ENCODE data around the gene SLX4IP.
"Not testable (repeated sequence)": the region's sequence is repeated elsewhere in the genome, so short reads cannot be mapped to it uniquely, and the experiment has no call there.

The SLX4IP gene

DNA sequence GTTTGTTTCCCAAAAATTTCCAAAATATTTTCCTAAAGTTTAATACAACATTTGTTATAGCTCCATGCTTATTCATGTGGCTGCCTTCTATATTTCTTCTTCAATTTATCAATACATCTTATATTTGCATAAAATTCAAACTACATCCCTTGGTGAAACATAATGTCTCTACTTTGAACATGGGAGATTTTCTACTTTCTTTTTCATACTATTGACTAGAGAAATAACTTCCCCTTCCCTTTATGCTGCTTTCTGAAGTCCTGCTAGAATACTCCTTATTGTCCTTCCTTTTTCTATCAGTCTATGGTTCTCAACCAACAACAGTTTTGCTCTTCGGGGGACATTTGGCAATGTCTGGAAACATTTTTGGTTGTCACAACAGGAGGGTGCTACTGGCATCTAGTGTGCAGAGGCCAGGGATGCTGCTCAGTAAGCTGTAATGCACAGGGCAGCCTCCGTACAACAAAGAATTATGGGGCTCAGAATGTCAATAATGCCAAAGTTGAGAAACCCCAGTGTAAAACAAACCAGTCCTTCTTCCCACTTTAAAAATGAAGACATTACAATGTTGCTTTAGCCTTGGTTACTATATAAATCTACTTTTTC lies 31.0 kb upstream of the SLX4IP start:
- TF ChIP-seq EZH2 (IDR thresholded peaks at IDR 0.05) (no peak), FOXP2 (optimal IDR thresholded peaks at IDR 0.05; ENCODE audit: control extremely low read depth, extremely low read length, insufficient read depth) (no peak), POLR2AphosphoS5 (IDR thresholded peaks at IDR 0.05; ENCODE audit: borderline replicate concordance, low read depth, low read length) (no peak)
- Histone ChIP-seq H3K27ac (no peak overlapping the region), H3K9me3 (ENCODE audit: low read depth, low read length) (no peaks in the 10 kb centered on the region), H3K36me3 (ENCODE audit: insufficient read depth, low read length) (peaks cover 21% of the 10 kb centered on the region), H3K9ac (ENCODE audit: insufficient read length) (no peak overlapping the region), H3K4me3 (no peak overlapping the region)
- DNase-seq (ENCODE audit: low read depth, low spot score), result no peak

DNA sequence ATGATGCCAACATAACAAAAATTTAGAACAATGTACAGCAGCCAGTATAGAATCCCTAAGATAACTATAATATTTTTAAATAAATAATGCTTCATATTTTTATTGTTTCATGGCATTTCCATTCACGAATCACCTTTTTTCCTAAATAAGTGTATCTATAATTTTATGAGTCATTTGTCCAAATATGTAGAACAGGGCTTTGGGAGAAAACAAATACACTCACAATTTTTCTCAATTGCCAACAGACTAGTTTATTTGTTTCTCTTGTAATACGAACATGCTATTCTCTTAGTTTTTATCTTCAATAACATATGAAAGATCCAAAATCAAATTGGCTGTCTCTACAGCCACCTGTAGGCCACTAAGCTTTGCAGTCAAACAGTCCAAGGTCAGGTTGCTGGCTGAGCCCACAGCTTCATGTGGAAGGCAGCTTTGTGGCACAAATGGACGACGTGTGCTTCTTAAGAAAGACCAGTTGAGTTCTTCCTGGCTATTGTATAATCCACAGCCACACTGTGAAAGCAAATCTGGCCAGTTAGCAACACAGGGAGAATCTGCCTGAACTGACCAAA lies 30.1 kb upstream of the SLX4IP start:
- Histone ChIP-seq H3K9ac (ENCODE audit: insufficient read length) (no peak overlapping the region), H3K36me3 (ENCODE audit: insufficient read depth, low read length) (peaks cover 21% of the 10 kb centered on the region), H3K9me3 (ENCODE audit: low read depth, low read length) (no peaks in the 10 kb centered on the region), H3K27ac (no peak overlapping the region), H3K4me3 (no peak overlapping the region)
- DNase-seq (ENCODE audit: low read depth, low spot score), result no peak
- TF ChIP-seq EZH2 (IDR thresholded peaks at IDR 0.05) (no peak), POLR2AphosphoS5 (IDR thresholded peaks at IDR 0.05; ENCODE audit: borderline replicate concordance, low read depth, low read length) (no peak), FOXP2 (optimal IDR thresholded peaks at IDR 0.05; ENCODE audit: control extremely low read depth, extremely low read length, insufficient read depth) (no peak)

DNA sequence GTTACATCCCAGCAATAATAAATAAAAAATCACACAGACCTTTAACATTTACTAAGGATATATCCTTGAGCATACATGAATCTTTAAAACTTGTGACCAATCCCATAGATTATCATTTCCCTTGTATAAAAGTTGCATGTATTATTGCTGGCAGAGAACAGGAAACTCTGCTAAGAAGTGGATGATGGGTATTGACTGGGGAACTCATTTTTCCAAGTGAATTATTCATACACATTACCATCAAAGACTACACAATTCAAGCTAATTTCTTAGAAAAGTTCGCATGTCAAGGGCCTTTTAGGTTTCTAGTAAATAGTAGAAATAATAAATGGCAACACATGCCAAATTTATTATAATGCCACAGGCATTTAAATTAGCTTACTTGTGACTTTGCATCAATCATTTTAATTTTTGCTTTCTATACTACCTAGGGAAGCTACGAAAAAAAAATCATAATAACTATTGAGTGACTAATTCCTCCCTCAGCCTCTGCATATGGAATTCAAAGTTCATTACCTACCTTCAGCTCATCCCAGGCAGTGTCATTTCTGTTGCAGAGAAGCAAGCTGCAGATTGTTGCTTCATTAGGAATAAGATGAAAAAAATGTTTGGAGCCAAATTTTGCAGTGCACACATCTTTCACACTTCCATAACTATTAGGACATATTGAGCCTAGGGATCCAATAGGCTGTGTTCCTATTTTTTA lies 26.8 kb upstream of the SLX4IP start:
- Histone ChIP-seq H3K9ac (ENCODE audit: insufficient read length) (no peak overlapping the region), H3K9me3 (ENCODE audit: low read depth, low read length) (no peaks in the 10 kb centered on the region), H3K27ac (peak overlapping the region; percentile 72), H3K4me3 (peak overlapping the region; percentile 17; the same call in 1 of the 2 replicates), H3K36me3 (ENCODE audit: insufficient read depth, low read length) (peaks cover 31% of the 10 kb centered on the region)
- TF ChIP-seq POLR2AphosphoS5 (IDR thresholded peaks at IDR 0.05; ENCODE audit: borderline replicate concordance, low read depth, low read length) (no peak), FOXP2 (optimal IDR thresholded peaks at IDR 0.05; ENCODE audit: control extremely low read depth, extremely low read length, insufficient read depth) (no peak), EZH2 (IDR thresholded peaks at IDR 0.05) (no peak)
- peak; percentile 62 for DNase-seq (ENCODE audit: low read depth, low spot score)

DNA sequence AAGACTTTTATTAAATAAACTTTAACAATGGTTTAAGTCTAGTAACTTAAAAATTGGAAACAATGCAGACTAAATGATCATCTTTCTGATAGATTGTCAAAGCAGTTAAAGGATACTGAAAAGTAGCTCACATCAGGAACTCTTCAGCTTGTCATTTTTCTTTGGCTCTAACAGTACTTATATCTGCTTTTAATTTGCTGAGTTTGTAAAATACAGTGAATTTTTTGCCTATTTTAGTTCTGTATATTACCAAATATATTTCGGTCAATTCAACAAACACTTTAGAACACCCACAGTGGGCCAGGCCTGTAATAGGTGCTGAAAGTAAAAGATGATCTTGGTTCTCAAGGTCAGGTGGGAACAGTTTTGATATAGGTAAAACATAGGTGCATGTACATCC lies 23.4 kb upstream of the SLX4IP start:
- no peak overlapping the region for H3K4me3 ChIP-seq
- no peak overlapping the region for H3K27ac ChIP-seq
- TF ChIP-seq FOXP2 (optimal IDR thresholded peaks at IDR 0.05; ENCODE audit: control extremely low read depth, extremely low read length, insufficient read depth) (no peak), POLR2AphosphoS5 (IDR thresholded peaks at IDR 0.05; ENCODE audit: borderline replicate concordance, low read depth, low read length) (no peak), EZH2 (IDR thresholded peaks at IDR 0.05) (no peak)
- H3K36me3 ChIP-seq (ENCODE audit: insufficient read depth, low read length), result peaks cover 31% of the 10 kb centered on the region
- DNase-seq (ENCODE audit: low read depth, low spot score), result no peak
- no peaks in the 10 kb centered on the region for H3K9me3 ChIP-seq (ENCODE audit: low read depth, low read length)
- no peak overlapping the region for H3K9ac ChIP-seq (ENCODE audit: insufficient read length)

DNA sequence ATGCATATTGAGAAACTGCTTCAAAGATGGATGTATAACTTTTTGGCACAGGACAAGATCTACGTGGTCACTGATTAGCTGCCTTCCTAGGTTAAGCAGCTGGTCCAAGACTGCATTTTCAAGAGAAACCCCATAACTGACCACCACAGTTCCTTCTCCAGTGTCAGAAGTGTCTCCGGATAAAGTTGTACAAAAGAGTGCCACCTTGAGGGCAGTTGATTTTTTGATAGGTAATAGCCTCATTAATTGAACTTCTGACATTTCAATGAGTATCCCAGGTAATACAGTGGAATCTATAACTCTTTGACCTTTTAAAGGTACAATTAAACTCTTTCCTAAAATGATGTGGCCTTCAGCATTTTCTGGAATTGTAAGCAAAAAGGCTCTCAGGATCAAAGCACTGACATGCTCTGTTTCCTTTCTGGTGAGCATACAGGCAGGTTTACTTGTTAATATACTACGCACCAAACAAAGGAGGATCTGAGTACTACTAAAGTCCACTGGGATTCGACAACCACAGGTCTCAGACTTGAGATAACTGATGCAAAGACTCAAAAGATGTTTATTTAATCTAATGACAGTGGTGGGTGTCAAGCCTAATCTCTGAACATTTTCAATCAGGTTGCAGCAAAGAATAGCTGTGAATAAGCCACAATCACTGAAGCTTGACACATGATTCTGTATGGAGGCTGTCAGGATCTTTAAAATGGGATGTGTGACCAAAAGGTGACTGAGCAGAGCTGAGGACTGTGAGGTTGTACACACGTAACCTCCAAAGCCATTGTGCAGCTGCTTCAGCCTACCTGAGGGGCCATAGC lies 22.3 kb upstream of the SLX4IP start:
- TF ChIP-seq POLR2AphosphoS5 (IDR thresholded peaks at IDR 0.05; ENCODE audit: borderline replicate concordance, low read depth, low read length) (no peak), FOXP2 (optimal IDR thresholded peaks at IDR 0.05; ENCODE audit: control extremely low read depth, extremely low read length, insufficient read depth) (no peak), EZH2 (IDR thresholded peaks at IDR 0.05) (no peak)
- H3K9ac ChIP-seq (ENCODE audit: insufficient read length), result no peak overlapping the region
- H3K27ac ChIP-seq, result no peak overlapping the region
- H3K4me3 ChIP-seq, result no peak overlapping the region
- peaks cover 34% of the 10 kb centered on the region for H3K36me3 ChIP-seq (ENCODE audit: insufficient read depth, low read length)
- H3K9me3 ChIP-seq (ENCODE audit: low read depth, low read length), result no peaks in the 10 kb centered on the region
- DNase-seq (ENCODE audit: low read depth, low spot score), result no peak

DNA sequence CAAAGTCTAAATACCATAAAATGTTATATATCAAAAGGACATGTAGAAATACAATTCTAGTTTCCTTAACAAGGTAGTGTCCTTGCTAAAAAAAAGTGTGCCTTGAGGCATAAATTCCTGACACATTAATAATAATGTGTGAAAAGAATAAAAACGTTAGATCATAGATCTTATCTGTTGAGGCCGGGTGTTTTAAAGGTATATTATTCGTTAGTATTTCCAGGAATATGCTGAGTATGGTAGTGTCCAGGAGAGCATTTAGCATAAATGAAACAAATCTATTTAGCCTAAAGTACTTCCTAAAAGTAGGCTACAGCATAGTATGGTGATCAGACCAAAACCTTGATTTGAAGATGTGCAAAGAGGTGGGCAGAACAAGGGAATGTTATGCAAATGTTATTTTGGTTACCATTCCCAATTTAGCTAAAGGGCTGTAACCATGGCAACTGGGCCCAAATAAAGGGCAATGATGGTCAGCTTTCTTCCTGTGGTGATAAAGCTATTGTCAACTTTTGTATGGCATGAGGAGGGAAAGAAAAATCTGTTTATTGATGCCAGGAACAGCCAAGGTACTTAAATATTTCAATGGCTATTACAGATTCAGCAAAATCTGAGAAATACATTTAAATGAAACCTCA lies 20.0 kb upstream of the SLX4IP start:
- no peak overlapping the region for H3K9ac ChIP-seq (ENCODE audit: insufficient read length)
- DNase-seq (ENCODE audit: low read depth, low spot score), result no peak
- no peak for TF ChIP-seq POLR2AphosphoS5 (IDR thresholded peaks at IDR 0.05; ENCODE audit: borderline replicate concordance, low read depth, low read length)
- TF ChIP-seq FOXP2 (optimal IDR thresholded peaks at IDR 0.05; ENCODE audit: control extremely low read depth, extremely low read length, insufficient read depth), result no peak
- TF ChIP-seq EZH2 (IDR thresholded peaks at IDR 0.05), result no peak
- no peaks in the 10 kb centered on the region for H3K9me3 ChIP-seq (ENCODE audit: low read depth, low read length)
- no peak overlapping the region for H3K4me3 ChIP-seq
- H3K27ac ChIP-seq, result no peak overlapping the region
- H3K36me3 ChIP-seq (ENCODE audit: insufficient read depth, low read length), result peaks cover 46% of the 10 kb centered on the region

DNA sequence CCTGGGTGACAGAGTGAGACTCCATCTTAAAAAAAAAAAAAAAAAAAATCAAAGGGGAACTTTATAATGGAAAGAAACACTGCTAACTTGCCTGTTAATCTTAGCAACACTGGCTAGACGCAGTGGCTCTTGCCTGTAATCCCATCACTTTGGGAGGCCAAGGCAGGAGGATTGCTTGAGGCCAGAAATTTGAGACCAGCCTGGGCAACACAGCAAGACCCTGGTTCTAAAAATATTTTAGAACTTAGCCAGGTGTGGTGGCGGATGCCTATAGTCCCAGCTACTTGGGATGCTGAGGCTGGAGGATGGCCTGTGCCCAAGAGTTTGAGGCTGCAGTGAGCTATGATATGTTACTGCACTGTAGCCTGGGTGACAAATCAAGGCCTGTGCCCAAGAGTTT lies 17.9 kb upstream of the SLX4IP start:
- H3K9me3 ChIP-seq (ENCODE audit: low read depth, low read length); H3K27ac ChIP-seq; H3K9ac ChIP-seq (ENCODE audit: insufficient read length); H3K4me3 ChIP-seq; DNase-seq (ENCODE audit: low read depth, low spot score): not testable (repeated sequence)
- H3K36me3 ChIP-seq (ENCODE audit: insufficient read depth, low read length), result peaks cover 50% of the 10 kb centered on the region

All from SK-N-MC (cell line).